OCI-LY7 (cell line): ENCODE data around the gene SPON1. TPM values are rescaled to one million over a fixed set of nuclear protein-coding genes. Genes with fewer than 3 reads are reported as not detected.
A peak's percentile ranks its signal among the peaks of the same experiment; 100 is the strongest.
"Not testable (repeated sequence)": the region's sequence is repeated elsewhere in the genome, so short reads cannot be mapped to it uniquely, and the experiment has no call there.

Source experiments
- BruUV-seq: library from RNA; stranded (reverse); fragments of 400-500 nt; replicated peaks from 2 replicates; lab custom pipeline; 2021; lab: Mats Ljungman, UMichigan
- CTCF ChIA-PET: fragments of 300-600 bp; sonication (Branson Sonifier 250); formaldehyde crosslinking; loops from one replicate; lab custom pipeline; 2022; ENCODE audit warnings: antibody characterized with exemption; ENCODE audit not compliant: unreplicated experiment; lab: Charles Lee
- POLR2A ChIA-PET: fragments of 300-600 bp; sonication (Branson Sonifier 250); formaldehyde crosslinking; loops from one replicate; lab custom pipeline; 2022; ENCODE audit warnings: antibody characterized with exemption; lab: Charles Lee
- DNase-seq: peaks from one replicate; pipeline ENCODE4 v3.0.0-alpha.2; 2015; ENCODE audit warnings: low spot score
- H2AFZ ChIP-seq: fragments of 200-600 bp; sonication (generic), shearing (Covaris generic); 2 replicates; pipeline ENCODE4 v1.6.1; 2014; ENCODE audit warnings: mild to moderate bottlenecking, antibody characterized with exemption, low read length, moderate library complexity
- H3K27ac ChIP-seq: fragments of 200-600 bp; sonication (generic); 2 replicates; pipeline ENCODE4 v1.5.1; 2014; ENCODE audit warnings: mixed run types, low read depth, mild to moderate bottlenecking, moderate library complexity, low read length, inconsistent platforms; ENCODE audit not compliant: poor library complexity, severe bottlenecking
- H3K36me3 ChIP-seq: fragments of 200-600 bp; sonication (generic); 2 replicates; pipeline ENCODE4 v1.6.1; 2014; ENCODE audit warnings: mild to moderate bottlenecking, antibody characterized with exemption, low read length, moderate library complexity, mixed read lengths; ENCODE audit not compliant: insufficient read depth
- H3K4me1 ChIP-seq: fragments of 200-600 bp; sonication (generic); 2 replicates; pipeline ENCODE4 v1.5.1; 2014; ENCODE audit warnings: mild to moderate bottlenecking, low read length; ENCODE audit not compliant: insufficient read depth, poor library complexity, severe bottlenecking
- H3K4me2 ChIP-seq: fragments of 200-600 bp; sonication (generic); 2 replicates; pipeline ENCODE4 v1.6.1; 2014; ENCODE audit warnings: mild to moderate bottlenecking, low read length
- H3K4me3 ChIP-seq: fragments of 200-600 bp; sonication (generic); 2 replicates; pipeline ENCODE4 v1.5.1; 2014; ENCODE audit warnings: mild to moderate bottlenecking, low read depth, low read length; ENCODE audit not compliant: poor library complexity, severe bottlenecking
- H3K79me2 ChIP-seq: fragments of 200-600 bp; sonication (generic); 2 replicates; pipeline ENCODE4 v1.6.1; 2016; ENCODE audit warnings: low read depth, mild to moderate bottlenecking, low read length, moderate library complexity, mixed read lengths; ENCODE audit not compliant: insufficient read depth
- H3K9me2 ChIP-seq: fragments of 200-600 bp; sonication (generic); 2 replicates; pipeline ENCODE4 v1.6.1; 2016; ENCODE audit warnings: mild to moderate bottlenecking, low read length, mixed read lengths; ENCODE audit not compliant: insufficient read depth
- H3K9me3 ChIP-seq: fragments of 200-600 bp; sonication (generic); 2 replicates; pipeline ENCODE4 v1.6.1; 2014; ENCODE audit warnings: mild to moderate bottlenecking, mixed run types, low read length, mixed read lengths
- H4K20me1 ChIP-seq: fragments of 200-600 bp; sonication (generic); 2 replicates; pipeline ENCODE4 v1.6.1; 2014; ENCODE audit warnings: mild to moderate bottlenecking, antibody characterized with exemption, low read length, moderate library complexity, mixed read lengths; ENCODE audit not compliant: insufficient read depth
- EZH2phosphoT487 ChIP-seq: fragments of 200-600 bp; sonication (generic); IDR thresholded peaks from 2 replicates; pipeline ENCODE4 v1.6.1; 2018; ENCODE audit warnings: low read depth, borderline replicate concordance, mild to moderate bottlenecking, mixed run types, antibody characterized with exemption, low read length, moderate library complexity, mixed read lengths
- intact Hi-C: fragments of 100-400 bp; cut with micrococcal nuclease; formaldehyde crosslinking; loops from one replicate; pipeline ENCODE4 v1.10.0; 2022; ENCODE audit not compliant: unreplicated experiment
- total RNA-seq, 2 experiments: library from RNA; depleted of rRNA in 1 of 2; stranded (reverse); fragments of >200 nt in 1 of 2; shearing (Covaris generic) in 1 of 2; gene quantifications; 2 replicates each; pipeline ENCODE4 v1.2.3, GENCODE V29; 2014 to 2022
- TF ChIP-seq, protein P1 (sequence below): fragments of 200-600 bp; sonication (generic); conservative IDR thresholded peaks from 2 replicates; pipeline ENCODE4 v1.5.1; 2014; ENCODE audit warnings: mild to moderate bottlenecking, antibody characterized with exemption, low read length, moderate library complexity, mixed read lengths

Gene SPON1
- total RNA-seq, 2 experiments from 2014 or later, result 0.38 TPM; not detected in 1

DNA sequence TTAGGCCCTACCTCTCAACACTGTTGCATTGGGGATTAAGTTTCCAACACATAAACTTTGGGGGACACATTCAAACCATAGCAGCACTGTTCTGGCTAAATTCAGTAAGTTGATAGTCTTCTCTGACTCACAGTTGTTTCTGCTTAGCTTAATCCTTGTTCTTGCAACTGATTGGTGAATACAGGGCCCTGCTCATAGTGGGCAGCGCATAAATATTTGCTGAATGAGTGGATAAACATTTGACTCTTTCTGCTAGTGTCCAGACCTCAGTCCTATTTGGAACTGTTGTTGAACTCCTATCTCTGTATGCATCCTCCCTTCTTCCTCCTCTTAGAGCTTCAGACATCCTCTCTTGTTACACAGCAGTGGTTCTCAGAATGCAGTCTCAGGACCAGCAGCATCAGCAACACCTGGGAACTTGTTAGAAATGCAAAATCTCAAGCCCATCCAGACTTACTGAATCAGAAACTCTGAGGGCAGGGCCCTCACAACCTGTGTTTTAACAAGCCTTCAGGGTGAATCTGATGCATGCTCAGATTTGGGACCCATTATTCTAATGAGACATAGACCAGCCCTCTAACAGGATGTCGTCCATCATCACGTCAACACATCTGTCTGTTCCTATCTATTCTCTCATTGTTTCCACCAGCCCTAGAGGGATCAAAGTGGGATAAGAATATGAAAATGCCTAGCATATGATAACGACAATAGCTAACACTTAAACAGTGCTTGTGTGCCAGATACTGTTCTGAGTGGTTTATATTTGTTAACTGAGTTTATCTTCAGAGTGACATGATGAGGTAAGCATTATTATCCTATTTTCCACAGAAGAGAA lies 22.3 kb downstream of the SPON1 start:
- CTCF ChIA-PET, result no interaction called here
- Histone ChIP-seq H3K4me2 (no peak overlapping the region), H3K79me2 (no peaks in the 10 kb centered on the region), H3K4me1 (no peaks in the 10 kb centered on the region), H4K20me1 (no peaks in the 10 kb centered on the region), H3K4me3 (no peak overlapping the region), H3K27ac (no peak overlapping the region), H3K9me3 (no peaks in the 10 kb centered on the region), H2AFZ (no peak overlapping the region), H3K36me3 (no peaks in the 10 kb centered on the region), H3K9me2 (no peaks in the 10 kb centered on the region)
- TF ChIP-seq EZH2phosphoT487, result no peak
- TF ChIP-seq, protein P1, sequence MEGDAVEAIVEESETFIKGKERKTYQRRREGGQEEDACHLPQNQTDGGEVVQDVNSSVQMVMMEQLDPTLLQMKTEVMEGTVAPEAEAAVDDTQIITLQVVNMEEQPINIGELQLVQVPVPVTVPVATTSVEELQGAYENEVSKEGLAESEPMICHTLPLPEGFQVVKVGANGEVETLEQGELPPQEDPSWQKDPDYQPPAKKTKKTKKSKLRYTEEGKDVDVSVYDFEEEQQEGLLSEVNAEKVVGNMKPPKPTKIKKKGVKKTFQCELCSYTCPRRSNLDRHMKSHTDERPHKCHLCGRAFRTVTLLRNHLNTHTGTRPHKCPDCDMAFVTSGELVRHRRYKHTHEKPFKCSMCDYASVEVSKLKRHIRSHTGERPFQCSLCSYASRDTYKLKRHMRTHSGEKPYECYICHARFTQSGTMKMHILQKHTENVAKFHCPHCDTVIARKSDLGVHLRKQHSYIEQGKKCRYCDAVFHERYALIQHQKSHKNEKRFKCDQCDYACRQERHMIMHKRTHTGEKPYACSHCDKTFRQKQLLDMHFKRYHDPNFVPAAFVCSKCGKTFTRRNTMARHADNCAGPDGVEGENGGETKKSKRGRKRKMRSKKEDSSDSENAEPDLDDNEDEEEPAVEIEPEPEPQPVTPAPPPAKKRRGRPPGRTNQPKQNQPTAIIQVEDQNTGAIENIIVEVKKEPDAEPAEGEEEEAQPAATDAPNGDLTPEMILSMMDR, result no peak
- DNase-seq, result peak; percentile 10
- no TSS peak for BruUV-seq
- intact Hi-C loops, result no loop called here
- POLR2A ChIA-PET, result interaction anchor here (1.0 kb wide), 1 partner anchor 53 kb away, joined by 3 read pairs; no protein-coding TSS in a partner anchor

DNA sequence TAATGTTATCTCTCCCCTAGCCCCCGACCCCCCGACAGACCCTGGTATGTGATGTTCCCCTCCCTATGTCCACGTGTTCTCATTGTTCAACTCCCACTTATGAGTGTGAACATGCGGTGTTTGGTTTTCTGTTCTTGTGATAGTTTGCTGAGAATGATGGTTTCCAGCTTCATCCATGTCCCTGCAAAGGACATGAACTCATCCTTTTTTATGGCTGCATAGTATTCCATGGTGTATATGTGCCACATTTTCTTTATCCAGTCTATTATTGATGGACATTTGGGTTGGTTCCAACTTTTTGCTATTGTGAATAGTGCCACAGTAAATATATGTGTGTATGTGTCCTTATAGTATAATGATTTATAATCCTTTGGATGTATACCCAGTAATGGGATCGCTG lies 24.2 kb downstream of the SPON1 start:
- CTCF ChIA-PET, H4K20me1 ChIP-seq, H2AFZ ChIP-seq, POLR2A ChIA-PET, H3K4me3 ChIP-seq, intact Hi-C loops, H3K4me2 ChIP-seq, DNase-seq, H3K4me1 ChIP-seq, H3K9me3 ChIP-seq, H3K36me3 ChIP-seq, H3K9me2 ChIP-seq, H3K79me2 ChIP-seq, BruUV-seq, H3K27ac ChIP-seq: not testable (repeated sequence)

DNA sequence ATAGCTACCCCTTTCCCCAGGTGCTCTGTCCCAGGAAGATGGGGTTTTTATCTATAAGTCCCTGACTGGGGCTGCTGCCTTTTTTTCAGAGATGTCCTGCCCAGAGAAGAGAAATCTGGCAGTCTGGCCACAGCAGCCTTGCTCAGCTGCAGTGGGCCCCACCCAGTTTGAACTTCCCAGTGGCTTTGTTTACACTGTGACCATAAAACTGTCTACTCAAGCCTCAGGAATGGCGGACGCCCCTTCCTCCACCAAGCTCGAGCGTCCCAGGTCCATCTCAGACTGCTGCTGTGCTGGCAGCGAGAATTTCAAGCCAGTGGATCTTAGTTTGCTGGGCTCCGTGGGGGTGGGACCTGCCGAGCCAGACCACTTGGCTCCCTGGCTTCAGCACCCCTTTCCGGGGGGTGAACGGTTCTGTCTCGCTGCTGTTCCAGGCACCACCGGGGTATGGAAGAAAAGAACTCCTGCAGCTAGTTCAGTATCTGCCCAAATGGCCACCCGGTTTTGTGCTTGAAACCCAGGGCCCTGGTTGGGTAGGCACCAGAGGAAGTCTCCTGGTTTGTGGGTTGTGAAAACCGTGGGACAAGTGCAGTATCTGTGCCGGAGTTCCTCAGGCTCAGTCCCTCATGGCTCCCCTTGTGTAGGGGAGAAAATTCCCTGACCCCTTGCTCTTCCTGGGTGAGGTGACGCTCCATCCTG lies 29.8 kb downstream of the SPON1 start:
- H3K4me2 ChIP-seq, H3K79me2 ChIP-seq, H3K36me3 ChIP-seq, H3K27ac ChIP-seq, H2AFZ ChIP-seq, BruUV-seq, H3K9me2 ChIP-seq, POLR2A ChIA-PET, intact Hi-C loops, CTCF ChIA-PET, H3K4me3 ChIP-seq, H4K20me1 ChIP-seq, H3K9me3 ChIP-seq, H3K4me1 ChIP-seq, DNase-seq: not testable (repeated sequence)
